IMR-90 (cell line): ENCODE data around the gene MBTPS1. TPM values are rescaled to one million over a fixed set of nuclear protein-coding genes. Genes with fewer than 3 reads are reported as not detected.

Source experiments
- ATAC-seq: fragments of 200-7000 bp; cut with Tn5 transposase; 2 replicates; pipeline ENCODE4 v1.9.1; 2020; ENCODE audit warnings: low read depth, mild to moderate bottlenecking, moderate library complexity
- BruUV-seq: library from RNA; stranded (reverse); fragments of 400-500 nt; replicated peaks from 2 replicates; lab custom pipeline; 2021; lab: Mats Ljungman, UMichigan
- CTCF ChIA-PET: fragments of 300-600 bp; formaldehyde crosslinking; extraction: SDS; loops from one replicate; lab custom pipeline; 2021; ENCODE audit warnings: antibody characterized with exemption; lab: Yijun Ruan, JAX
- POLR2A ChIA-PET: fragments of 300-600 bp; sonication (Branson Sonifier 250); formaldehyde crosslinking; loops from one replicate; lab custom pipeline; 2022; ENCODE audit warnings: antibody characterized with exemption; ENCODE audit not compliant: unreplicated experiment; lab: Charles Lee
- DNase-seq: peaks from one replicate; pipeline ENCODE4 v3.0.0; 2013
- H2AFZ ChIP-seq: replicated peaks from 2 replicates; pipeline ENCODE3; 2013; ENCODE audit warnings: low read length, mild to moderate bottlenecking; ENCODE audit not compliant: poor library complexity
- H2AK5ac ChIP-seq: 2 replicates; pipeline ENCODE4 v1.6.1; 2013; ENCODE audit warnings: low read depth, low read length, inconsistent platforms
- H2AK9ac ChIP-seq: replicated peaks from 2 replicates; pipeline ENCODE3; 2013; ENCODE audit warnings: mild to moderate bottlenecking, low read depth, low read length, moderate library complexity; ENCODE audit not compliant: poor library complexity
- H2BK120ac ChIP-seq: 2 replicates; pipeline ENCODE4 v1.6.1; 2013; ENCODE audit warnings: low read depth, low read length, inconsistent platforms
- H2BK15ac ChIP-seq: 3 replicates; pipeline ENCODE4 v1.6.1; 2013; ENCODE audit warnings: low read depth, low read length, inconsistent platforms
- H2BK20ac ChIP-seq: 2 replicates; pipeline ENCODE4 v1.6.1; 2013; ENCODE audit warnings: low read depth, mild to moderate bottlenecking, inconsistent platforms, low read length, moderate library complexity
- H2BK5ac ChIP-seq: 2 replicates; pipeline ENCODE4 v1.6.1; 2013; ENCODE audit warnings: mild to moderate bottlenecking, low read depth, low read length, inconsistent platforms; ENCODE audit not compliant: poor library complexity, severe bottlenecking
- H3K14ac ChIP-seq: replicated peaks from 2 replicates; pipeline ENCODE4 v1.6.1; 2013; ENCODE audit warnings: low read depth, low read length, inconsistent platforms
- H3K18ac ChIP-seq: 2 replicates; pipeline ENCODE4 v1.6.1; 2013; ENCODE audit warnings: low read depth, low read length, control low read depth
- H3K23ac ChIP-seq: 2 replicates; pipeline ENCODE4 v1.6.1; 2013; ENCODE audit warnings: low read depth, low read length, inconsistent platforms
- H3K27ac ChIP-seq: 2 replicates; pipeline ENCODE4 v1.5.1; 2013; ENCODE audit warnings: mild to moderate bottlenecking, control low read depth, low read length; ENCODE audit not compliant: insufficient read depth
- H3K27me3 ChIP-seq: 2 replicates; pipeline ENCODE4 v1.6.1; 2013; ENCODE audit warnings: low read length; ENCODE audit not compliant: control insufficient read depth, insufficient read depth
- H3K36me3 ChIP-seq: 2 replicates; pipeline ENCODE4 v1.6.1; 2013; ENCODE audit warnings: low read length, mixed read lengths; ENCODE audit not compliant: control insufficient read depth, insufficient read depth
- H3K4ac ChIP-seq: 2 replicates; pipeline ENCODE4 v1.6.1; 2013; ENCODE audit warnings: low read depth, low read length, inconsistent platforms
- H3K4me1 ChIP-seq: 2 replicates; pipeline ENCODE4 v1.6.1; 2013; ENCODE audit warnings: low read length, mixed read lengths; ENCODE audit not compliant: control insufficient read depth, insufficient read depth
- H3K4me2 ChIP-seq: 2 replicates; pipeline ENCODE4 v1.6.1; 2013; ENCODE audit warnings: low read depth, mild to moderate bottlenecking, control low read depth, low read length, moderate library complexity
- H3K4me3 ChIP-seq: 2 replicates; pipeline ENCODE4 v1.5.1; 2013; ENCODE audit warnings: low read depth, mild to moderate bottlenecking, control low read depth, low read length, moderate library complexity; ENCODE audit not compliant: insufficient read depth
- H3K56ac ChIP-seq: 2 replicates; pipeline ENCODE4 v1.6.1; 2013; ENCODE audit warnings: low read length, inconsistent platforms; ENCODE audit not compliant: insufficient read depth; ENCODE audit errors: extremely low read depth
- H3K79me1 ChIP-seq, 2 experiments: 2 replicates each; pipeline ENCODE4 v1.6.1; 2013; ENCODE audit warnings: low read length in 2 of 2, inconsistent platforms in 1 of 2, low read depth in 1 of 2
- H3K9ac ChIP-seq: 2 replicates; pipeline ENCODE4 v1.6.1; 2013; ENCODE audit warnings: low read depth, low read length, control low read depth
- H3K9me1 ChIP-seq: 2 replicates; pipeline ENCODE4 v1.6.1; 2013; ENCODE audit warnings: low read length, inconsistent platforms; ENCODE audit not compliant: insufficient read depth
- H3K9me3 ChIP-seq: 2 replicates; pipeline ENCODE4 v1.6.1; 2013; ENCODE audit warnings: low read length; ENCODE audit not compliant: control insufficient read depth, insufficient read depth
- H4K20me1 ChIP-seq: 2 replicates; pipeline ENCODE4 v1.6.1; 2013; ENCODE audit warnings: low read length, inconsistent platforms; ENCODE audit not compliant: insufficient read depth
- H4K5ac ChIP-seq: 2 replicates; pipeline ENCODE4 v1.6.1; 2013; ENCODE audit warnings: mild to moderate bottlenecking, low read depth, low read length, control low read depth
- H4K8ac ChIP-seq, 2 experiments: 2 replicates each; pipeline ENCODE4 v1.6.1; 2013; ENCODE audit warnings: low read depth in 2 of 2, low read length in 2 of 2, control low read depth in 1 of 2, inconsistent platforms in 1 of 2
- H4K91ac ChIP-seq: 2 replicates; pipeline ENCODE4 v1.6.1; 2013; ENCODE audit warnings: low read depth, low read length, inconsistent platforms; ENCODE audit not compliant: insufficient read depth
- BHLHE40 ChIP-seq: fragments of 150-350 bp; IDR thresholded peaks from 2 replicates; pipeline ENCODE4 v1.6.1; 2016; ENCODE audit warnings: mild to moderate bottlenecking, low read depth, low read length
- CEBPB ChIP-seq: IDR thresholded peaks from 2 replicates; pipeline ENCODE4 v1.6.1; 2012; ENCODE audit warnings: low read depth, low read length, improper control_type of control experiment
- CHD1 ChIP-seq: IDR thresholded peaks from 2 replicates; pipeline ENCODE4 v1.6.1; 2012; ENCODE audit warnings: low read depth, low read length, improper control_type of control experiment
- ELK1 ChIP-seq: fragments of 150-350 bp; IDR thresholded peaks from 2 replicates; pipeline ENCODE4 v1.6.1; 2016; ENCODE audit warnings: low read depth, mild to moderate bottlenecking, low read length, moderate library complexity, borderline replicate concordance
- FOS ChIP-seq: fragments of 150-350 bp; IDR thresholded peaks from 2 replicates; pipeline ENCODE4 v1.6.1; 2016; ENCODE audit warnings: low read depth, low read length
- MAFK ChIP-seq: IDR thresholded peaks from 2 replicates; pipeline ENCODE4 v1.6.1; 2012; ENCODE audit warnings: low read depth, low read length, improper control_type of control experiment
- MAZ ChIP-seq: IDR thresholded peaks from 2 replicates; pipeline ENCODE4 v1.6.1; 2012; ENCODE audit warnings: low read depth, mild to moderate bottlenecking, low read length, improper control_type of control experiment, moderate library complexity, borderline replicate concordance
- MXI1 ChIP-seq: IDR thresholded peaks from 2 replicates; pipeline ENCODE4 v1.6.1; 2012; ENCODE audit warnings: low read depth, mild to moderate bottlenecking, low read length, moderate library complexity, borderline replicate concordance
- NFE2L2 ChIP-seq: fragments of 150-350 bp; IDR thresholded peaks from 2 replicates; pipeline ENCODE4 v1.6.1; 2016; ENCODE audit warnings: low read depth, mild to moderate bottlenecking, low read length
- POLR2A ChIP-seq: IDR thresholded peaks from 2 replicates; pipeline ENCODE4 v1.6.1; 2012; ENCODE audit warnings: mild to moderate bottlenecking, low read depth, low read length
- RAD21 ChIP-seq: IDR thresholded peaks from 2 replicates; pipeline ENCODE4 v1.6.1; 2012; ENCODE audit warnings: low read length, improper control_type of control experiment
- RCOR1 ChIP-seq: IDR thresholded peaks from 2 replicates; pipeline ENCODE4 v1.6.1; 2012; ENCODE audit warnings: mild to moderate bottlenecking, low read length, improper control_type of control experiment; ENCODE audit not compliant: insufficient replicate concordance
- RFX5 ChIP-seq: IDR thresholded peaks from 2 replicates; pipeline ENCODE4 v1.8.0; 2012; ENCODE audit warnings: low read depth, mild to moderate bottlenecking, low read length, moderate library complexity
- SMC3 ChIP-seq: fragments of 150-350 bp; IDR thresholded peaks from 2 replicates; pipeline ENCODE4 v1.6.1; 2016; ENCODE audit warnings: low read depth, mild to moderate bottlenecking, antibody characterized with exemption, low read length, moderate library complexity
- USF2 ChIP-seq: fragments of 150-350 bp; IDR thresholded peaks from 2 replicates; pipeline ENCODE4 v1.6.1; 2017; ENCODE audit warnings: mild to moderate bottlenecking, antibody characterized with exemption, low read length, low read depth
- WGBS, 2 experiments: methylation state at CpG; one replicate each; pipeline versions ENCODE4 v1.1.5 to v1.1.7; 2013; ENCODE audit warnings: missing lambda C conversion rate in 2 of 2; ENCODE audit not compliant: insufficient read length in 1 of 2; ENCODE audit errors: extremely low coverage in 2 of 2; 5-methylcytosine and 5-hydroxymethylcytosine counted together
- dilution Hi-C: fragments of 300-500 bp; cut with HindIII; formaldehyde crosslinking; loops from one replicate; pipeline ENCODE4 v1.14.3; 2018; ENCODE audit warnings: low sequenced_read_pairs; ENCODE audit not compliant: unreplicated experiment
- in situ Hi-C: fragments of 300-500 bp; cut with MboI; formaldehyde crosslinking; loops from 3 replicates; pipeline ENCODE4 v1.14.3; 2019; ENCODE audit warnings: low sequenced_read_pairs, inconsistent platforms, mixed read lengths
- intact Hi-C: fragments of 100-400 bp; cut with micrococcal nuclease; formaldehyde crosslinking; loops from 2 replicates; pipeline ENCODE4 v1.10.0; 2022
- polyA plus RNA-seq, 3 experiments: library from polyadenylated mRNA; depleted of rRNA; stranded (reverse); fragments of >200 nt; gene quantifications; 2 replicates each; pipeline ENCODE4 v1.2.3, GENCODE V29; 2012; ENCODE audit warnings: low replicate concordance in 1 of 3
- total RNA-seq: library from RNA; depleted of rRNA; stranded (reverse); fragments of >200 nt; gene quantifications from 2 replicates; pipeline ENCODE4 v1.2.3, GENCODE V29; 2012
- TF ChIP-seq, protein P1 (sequence below): conservative IDR thresholded peaks from 2 replicates; pipeline ENCODE4 v1.5.1; 2012; ENCODE audit warnings: mild to moderate bottlenecking, low read depth, low read length, improper control_type of control experiment

Gene MBTPS1
- total and polyA plus RNA-seq, 2 of the 4 experiments (the other 2 are of a cell fraction): 59.0 to 70.4 TPM

GRCh38 chr16:84110527-84110926 lies 6.2 kb downstream of the MBTPS1 start:
- POLR2A ChIA-PET: no interaction called here
- peak overlapping the region; percentile 40 for H2AK9ac ChIP-seq
- BruUV-seq: no TSS peak
- no peak overlapping the region for H3K18ac ChIP-seq
- no peak overlapping the region for H2AFZ ChIP-seq
- ATAC-seq: no peak
- H3K4ac ChIP-seq: no peak overlapping the region
- in situ Hi-C loops (no loop called here), intact Hi-C loops (loop anchor here (10.0 kb wide), 1 partner anchor 374 kb away; no protein-coding TSS in a partner anchor), dilution Hi-C loops (no loop called here)
- H3K4me1 ChIP-seq: no peaks in the 10 kb centered on the region
- H4K20me1 ChIP-seq: peaks cover 48% of the 10 kb centered on the region
- no peak overlapping the region for H3K4me3 ChIP-seq
- H2BK20ac ChIP-seq: no peak overlapping the region
- H3K9me1 ChIP-seq: peaks cover 8% of the 10 kb centered on the region
- H3K9ac ChIP-seq: no peak overlapping the region
- no peak overlapping the region for H4K91ac ChIP-seq
- peaks cover 4% of the 10 kb centered on the region; the same call in 1 of the 2 replicates for H3K36me3 ChIP-seq
- CTCF ChIA-PET: no interaction called here
- no peak overlapping the region for H4K8ac ChIP-seq
- H2BK15ac ChIP-seq: no peak overlapping the region
- H3K27me3 ChIP-seq: no peaks in the 10 kb centered on the region
- TF ChIP-seq CHD1 (no peak), RCOR1 (no peak), RAD21 (no peak), FOS (no peak), MXI1 (no peak), ELK1 (no peak), MAZ (no peak), POLR2A (no peak), SMC3 (no peak), RFX5 (no peak), USF2 (no peak), NFE2L2 (no peak), BHLHE40 (no peak), CEBPB (no peak), MAFK (no peak)
- TF ChIP-seq, protein P1, sequence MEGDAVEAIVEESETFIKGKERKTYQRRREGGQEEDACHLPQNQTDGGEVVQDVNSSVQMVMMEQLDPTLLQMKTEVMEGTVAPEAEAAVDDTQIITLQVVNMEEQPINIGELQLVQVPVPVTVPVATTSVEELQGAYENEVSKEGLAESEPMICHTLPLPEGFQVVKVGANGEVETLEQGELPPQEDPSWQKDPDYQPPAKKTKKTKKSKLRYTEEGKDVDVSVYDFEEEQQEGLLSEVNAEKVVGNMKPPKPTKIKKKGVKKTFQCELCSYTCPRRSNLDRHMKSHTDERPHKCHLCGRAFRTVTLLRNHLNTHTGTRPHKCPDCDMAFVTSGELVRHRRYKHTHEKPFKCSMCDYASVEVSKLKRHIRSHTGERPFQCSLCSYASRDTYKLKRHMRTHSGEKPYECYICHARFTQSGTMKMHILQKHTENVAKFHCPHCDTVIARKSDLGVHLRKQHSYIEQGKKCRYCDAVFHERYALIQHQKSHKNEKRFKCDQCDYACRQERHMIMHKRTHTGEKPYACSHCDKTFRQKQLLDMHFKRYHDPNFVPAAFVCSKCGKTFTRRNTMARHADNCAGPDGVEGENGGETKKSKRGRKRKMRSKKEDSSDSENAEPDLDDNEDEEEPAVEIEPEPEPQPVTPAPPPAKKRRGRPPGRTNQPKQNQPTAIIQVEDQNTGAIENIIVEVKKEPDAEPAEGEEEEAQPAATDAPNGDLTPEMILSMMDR: no peak
- H2BK5ac ChIP-seq: no peak overlapping the region
- no peak overlapping the region for H2AK5ac ChIP-seq
- H4K5ac ChIP-seq: no peak overlapping the region
- no peak overlapping the region for H3K14ac ChIP-seq
- DNase-seq: no peak
- peaks cover 33 to 67% of the 10 kb centered on the region in 2 experiments for H3K79me1 ChIP-seq
- no peak overlapping the region for H3K4me2 ChIP-seq
- H2BK120ac ChIP-seq: no peak overlapping the region
- 57% methylated on average over 1 of the region's 3 CpGs; no CpG with 5 or more reads in 1 of the 2 experiments for WGBS, 2 experiments
- H3K56ac ChIP-seq: no peak overlapping the region
- no peaks in the 10 kb centered on the region for H3K9me3 ChIP-seq
- H3K23ac ChIP-seq: no peak overlapping the region
- no peak overlapping the region for H3K27ac ChIP-seq
